GM12878 (cell line): Measurements from ENCODE around the gene NEGR1. TPM values are rescaled to one million over a fixed set of nuclear protein-coding genes. Genes with fewer than 3 reads are reported as not detected.

Experiments
- ATAC-seq: fragments of 200-7000 bp; cut with Tn5 transposase; 3 replicates; pipeline ENCODE4 v1.9.1; 2020; ENCODE audit warnings: mild to moderate bottlenecking, moderate library complexity
- BruUV-seq: library from RNA; stranded (reverse); fragments of 400-500 nt; replicated peaks from 2 replicates; lab custom pipeline; 2021; lab: Mats Ljungman, UMichigan
- CTCF ChIA-PET: fragments of 300-600 bp; sonication (Branson Sonifier 250); formaldehyde crosslinking; extraction: SDS; loops from one replicate; lab custom pipeline; 2021; ENCODE audit warnings: inconsistent platforms; lab: Yijun Ruan, JAX
- POLR2A ChIA-PET: fragments of 350-600 bp; formaldehyde crosslinking; extraction: SDS; loops from one replicate; lab custom pipeline; 2021; ENCODE audit warnings: inconsistent platforms; lab: Charles Lee
- RAD21 ChIA-PET: fragments of 300-600 bp; sonication (Branson Sonifier 250); formaldehyde crosslinking; loops from one replicate; lab custom pipeline; 2023; ENCODE audit warnings: antibody characterized with exemption; ENCODE audit not compliant: unreplicated experiment; lab: Charles Lee
- SMC1A ChIA-PET: fragments of 300-600 bp; sonication (Branson Sonifier 250); formaldehyde crosslinking; loops from one replicate; lab custom pipeline; 2023; ENCODE audit not compliant: unreplicated experiment, uncharacterized antibody; lab: Charles Lee
- DNase-seq: peaks from one replicate; pipeline ENCODE4 v3.0.0-alpha.2; 2011; ENCODE audit warnings: low read depth, low spot score
- FAIRE-seq: peaks from 3 replicates; lab custom pipeline; 2011; peaks lifted over from hg19 to GRCh38; lab: Jason Lieb, UNC
- H2AFZ ChIP-seq: 2 replicates; pipeline ENCODE4 v1.6.0; 2011; ENCODE audit warnings: low read depth, low read length, control low read depth; ENCODE audit not compliant: control insufficient read depth
- H3K27ac ChIP-seq: 2 replicates; pipeline ENCODE4 v1.5.1; 2011; ENCODE audit warnings: control low read depth; ENCODE audit not compliant: control insufficient read depth, insufficient read depth
- H3K27me3 ChIP-seq, 2 experiments: replicated peaks in 1 of 2; 2 replicates each; pipeline versions ENCODE4 v1.6.0 to v1.6.1; 2011; ENCODE audit warnings: low read length in 1 of 2; ENCODE audit not compliant: control insufficient read depth in 2 of 2, insufficient read depth in 2 of 2
- H3K36me3 ChIP-seq, 2 experiments: 2 replicates each; pipeline ENCODE4 v1.5.1; 2011; ENCODE audit warnings: low read length in 1 of 2; ENCODE audit not compliant: control insufficient read depth in 2 of 2, insufficient read depth in 2 of 2
- H3K4me1 ChIP-seq: 2 replicates; pipeline ENCODE4 v1.6.1; 2011; ENCODE audit warnings: mild to moderate bottlenecking, low read length, moderate library complexity, mixed read lengths; ENCODE audit not compliant: control insufficient read depth, insufficient read depth
- H3K4me2 ChIP-seq: 2 replicates; pipeline ENCODE4 v1.6.0; 2011; ENCODE audit warnings: control low read depth; ENCODE audit not compliant: control insufficient read depth, insufficient read depth
- H3K4me3 ChIP-seq: fragments of 200-600 bp; sonication (generic); 2 replicates; pipeline ENCODE4 v1.5.1; 2016
- H3K79me2 ChIP-seq: 2 replicates; pipeline ENCODE4 v1.6.0; 2011; ENCODE audit warnings: low read length; ENCODE audit not compliant: control insufficient read depth, insufficient read depth
- H3K9ac ChIP-seq: 2 replicates; pipeline ENCODE4 v1.8.0; 2011; ENCODE audit warnings: low read length, control low read depth, mixed read lengths; ENCODE audit not compliant: control insufficient read depth, insufficient read depth
- H3K9me3 ChIP-seq: replicated peaks from 3 replicates; pipeline ENCODE4 v1.5.1; 2011; ENCODE audit warnings: mild to moderate bottlenecking, low read length; ENCODE audit not compliant: control insufficient read depth, insufficient read depth
- H4K20me1 ChIP-seq: 2 replicates; pipeline ENCODE4 v1.6.0; 2011; ENCODE audit not compliant: control insufficient read depth, insufficient read depth
- CEBPB ChIP-seq, 2 experiments: fragments of 150-350 bp in 1 of 2; IDR thresholded peaks; 2 replicates each; pipeline ENCODE4 v1.6.1; 2012 to 2014; ENCODE audit warnings: low read depth in 2 of 2, low read length in 2 of 2, borderline replicate concordance in 1 of 2, inconsistent platforms in 1 of 2
- CEBPZ ChIP-seq: fragments of 150-350 bp; IDR thresholded peaks from 2 replicates; pipeline ENCODE4 v1.6.1; 2016; ENCODE audit warnings: low read depth, low read length
- DPF2 ChIP-seq: fragments of 450-650 bp; IDR thresholded peaks from 2 replicates; pipeline ENCODE4 v1.6.1; 2017; ENCODE audit warnings: mild to moderate bottlenecking
- KAT2A ChIP-seq: conservative IDR thresholded peaks from 2 replicates; pipeline ENCODE4 v1.6.1; 2011; ENCODE audit warnings: low read depth, low read length; ENCODE audit not compliant: control insufficient read depth
- NFYB ChIP-seq: IDR thresholded peaks from 2 replicates; pipeline ENCODE4 v1.6.1; 2011; ENCODE audit warnings: low read depth, mild to moderate bottlenecking, low read length, improper control_type of control experiment, moderate library complexity; ENCODE audit not compliant: insufficient read depth
- NR2C1 ChIP-seq: fragments of 450-650 bp; IDR thresholded peaks from 2 replicates; pipeline ENCODE4 v1.6.1; 2017; ENCODE audit warnings: antibody characterized with exemption, mild to moderate bottlenecking, moderate library complexity
- POLR2A ChIP-seq: IDR thresholded peaks from 2 replicates; pipeline ENCODE4 v1.6.1; 2011; ENCODE audit warnings: low read depth, mild to moderate bottlenecking, low read length
- SIX5 ChIP-seq: IDR thresholded peaks from 2 replicates; pipeline ENCODE4 v1.6.1; 2011; ENCODE audit warnings: mild to moderate bottlenecking, low read depth, low read length, moderate library complexity; ENCODE audit not compliant: severe bottlenecking
- SMC3 ChIP-seq: IDR thresholded peaks from 2 replicates; pipeline ENCODE4 v1.6.1; 2011; ENCODE audit warnings: low read length, improper control_type of control experiment, borderline replicate concordance
- SRF ChIP-seq, 2 experiments: IDR thresholded peaks; 2 replicates each; pipeline ENCODE4 v1.6.1; 2011; ENCODE audit warnings: low read depth in 2 of 2, low read length in 2 of 2, mild to moderate bottlenecking in 1 of 2, moderate library complexity in 1 of 2
- STAT1 ChIP-seq: fragments of 450-650 bp; conservative IDR thresholded peaks from 2 replicates; pipeline ENCODE4 v1.6.1; 2014; ENCODE audit warnings: antibody characterized with exemption, mild to moderate bottlenecking
- WGBS: methylation state at CpG from one replicate; pipeline ENCODE4 v1.1.6; 2016; ENCODE audit warnings: low lambda C conversion rate; ENCODE audit not compliant: insufficient replicate concordance, insufficient coverage; ENCODE audit errors: missing lambda C conversion rate; 5-methylcytosine and 5-hydroxymethylcytosine counted together
- in situ Hi-C: fragments of 300-500 bp; cut with MboI; formaldehyde crosslinking; loops from 9 replicates; pipeline ENCODE4 v1.14.3; 2018; ENCODE audit warnings: mixed read lengths
- intact Hi-C: fragments of 100-400 bp; cut with micrococcal nuclease; formaldehyde crosslinking; loops from one replicate; pipeline ENCODE4 v1.14.2; 2022; ENCODE audit not compliant: unreplicated experiment
- polyA plus RNA-seq, 11 experiments: library from polyadenylated mRNA; depleted of rRNA in 4 of 11; unstranded in 6 of 11; stranded (reverse) in 5 of 11; fragments of >200 nt; fragmentation: Nextera tagmentation in 4 of 11; fragmentation: Illumina TruSeq in 1 of 11; extraction: Ambion mirVana in 4 of 11; extraction: Trizol in 1 of 11; gene quantifications; 1 replicate in 1 of 11; 2 replicates in 10 of 11; pipeline versions ENCODE4 v1.2.1 to v1.2.3, GENCODE V29; 2011 to 2016; ENCODE audit warnings: inconsistent platforms in 2 of 11, missing spikeins in 2 of 11, low read depth in 1 of 11
- total RNA-seq, 4 experiments: library from RNA; depleted of rRNA in 3 of 4; stranded (reverse); fragments of >200 nt in 3 of 4; fragmentation: Illumina TruSeq in 1 of 4; extraction: Trizol in 1 of 4; gene quantifications; 2 replicates each; pipeline versions ENCODE4 v1.2.1 to v1.2.3, GENCODE V29; 2013 to 2021
- TF ChIP-seq, protein P1 (sequence below): IDR thresholded peaks from 2 replicates; pipeline ENCODE4 v1.6.1; 2011; ENCODE audit warnings: borderline replicate concordance, low read depth, mild to moderate bottlenecking, moderate library complexity, mixed read lengths, low read length; ENCODE audit not compliant: insufficient read depth; ENCODE audit errors: extremely low read length
- TF ChIP-seq, protein P2 (sequence below): fragments of 450-650 bp; IDR thresholded peaks from 2 replicates; pipeline ENCODE4 v1.6.1; 2016; ENCODE audit warnings: mild to moderate bottlenecking, moderate library complexity, borderline replicate concordance

The NEGR1 gene
- total and polyA plus RNA-seq, 10 of the 15 experiments (the other 5 are each of a cell fraction or from before 2014, with no cell fraction given), result under 0.01 to 0.03 (median 0.01) TPM; not detected in 7

- Histone ChIP-seq H3K27ac (no peak overlapping the region), H3K27me3 (no peaks in the 10 kb centered on the region), H4K20me1 (no peaks in the 10 kb centered on the region), H3K4me1 (no peaks in the 10 kb centered on the region), H3K9me3 (no peaks in the 10 kb centered on the region), H3K36me3 (no peaks in the 10 kb centered on the region), H3K9ac (no peak overlapping the region), H3K79me2 (no peaks in the 10 kb centered on the region), H3K4me3 (no peak overlapping the region), H2AFZ (no peak overlapping the region), H3K4me2 (no peak overlapping the region)
- ChIA-PET CTCF (no interaction called here), POLR2A (no interaction called here), SMC1A (no interaction called here), RAD21 (no interaction called here)
- no peak for DNase-seq
- WGBS, result 30% methylated on average over 2 of the region's 2 CpGs
- intact Hi-C loops, result no loop called here
- in situ Hi-C loops, result no loop called here
- no peak for ATAC-seq
- no peak for FAIRE-seq
- BruUV-seq, result no TSS peak
- TF ChIP-seq, protein P1, sequence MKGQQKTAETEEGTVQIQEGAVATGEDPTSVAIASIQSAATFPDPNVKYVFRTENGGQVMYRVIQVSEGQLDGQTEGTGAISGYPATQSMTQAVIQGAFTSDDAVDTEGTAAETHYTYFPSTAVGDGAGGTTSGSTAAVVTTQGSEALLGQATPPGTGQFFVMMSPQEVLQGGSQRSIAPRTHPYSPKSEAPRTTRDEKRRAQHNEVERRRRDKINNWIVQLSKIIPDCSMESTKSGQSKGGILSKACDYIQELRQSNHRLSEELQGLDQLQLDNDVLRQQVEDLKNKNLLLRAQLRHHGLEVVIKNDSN, result no peak
- TF ChIP-seq SRF (IDR thresholded peaks at IDR 0.05; ENCODE audit: low read depth in 2 of 2, low read length in 2 of 2) (no peak), SMC3 (no peak), KAT2A (no peak), CEBPZ (no peak), CEBPB (IDR thresholded peaks at IDR 0.05; ENCODE audit: borderline replicate concordance in 1 of 2, low read depth in 2 of 2, low read length in 2 of 2) (no peak), POLR2A (no peak), SIX5 (no peak), DPF2 (no peak), STAT1 (no peak), NR2C1 (no peak), NFYB (no peak)
- TF ChIP-seq, protein P2, sequence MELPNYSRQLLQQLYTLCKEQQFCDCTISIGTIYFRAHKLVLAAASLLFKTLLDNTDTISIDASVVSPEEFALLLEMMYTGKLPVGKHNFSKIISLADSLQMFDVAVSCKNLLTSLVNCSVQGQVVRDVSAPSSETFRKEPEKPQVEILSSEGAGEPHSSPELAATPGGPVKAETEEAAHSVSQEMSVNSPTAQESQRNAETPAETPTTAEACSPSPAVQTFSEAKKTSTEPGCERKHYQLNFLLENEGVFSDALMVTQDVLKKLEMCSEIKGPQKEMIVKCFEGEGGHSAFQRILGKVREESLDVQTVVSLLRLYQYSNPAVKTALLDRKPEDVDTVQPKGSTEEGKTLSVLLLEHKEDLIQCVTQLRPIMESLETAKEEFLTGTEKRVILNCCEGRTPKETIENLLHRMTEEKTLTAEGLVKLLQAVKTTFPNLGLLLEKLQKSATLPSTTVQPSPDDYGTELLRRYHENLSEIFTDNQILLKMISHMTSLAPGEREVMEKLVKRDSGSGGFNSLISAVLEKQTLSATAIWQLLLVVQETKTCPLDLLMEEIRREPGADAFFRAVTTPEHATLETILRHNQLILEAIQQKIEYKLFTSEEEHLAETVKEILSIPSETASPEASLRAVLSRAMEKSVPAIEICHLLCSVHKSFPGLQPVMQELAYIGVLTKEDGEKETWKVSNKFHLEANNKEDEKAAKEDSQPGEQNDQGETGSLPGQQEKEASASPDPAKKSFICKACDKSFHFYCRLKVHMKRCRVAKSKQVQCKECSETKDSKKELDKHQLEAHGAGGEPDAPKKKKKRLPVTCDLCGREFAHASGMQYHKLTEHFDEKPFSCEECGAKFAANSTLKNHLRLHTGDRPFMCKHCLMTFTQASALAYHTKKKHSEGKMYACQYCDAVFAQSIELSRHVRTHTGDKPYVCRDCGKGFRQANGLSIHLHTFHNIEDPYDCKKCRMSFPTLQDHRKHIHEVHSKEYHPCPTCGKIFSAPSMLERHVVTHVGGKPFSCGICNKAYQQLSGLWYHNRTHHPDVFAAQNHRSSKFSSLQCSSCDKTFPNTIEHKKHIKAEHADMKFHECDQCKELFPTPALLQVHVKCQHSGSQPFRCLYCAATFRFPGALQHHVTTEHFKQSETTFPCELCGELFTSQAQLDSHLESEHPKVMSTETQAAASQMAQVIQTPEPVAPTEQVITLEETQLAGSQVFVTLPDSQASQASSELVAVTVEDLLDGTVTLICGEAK, result no peak
Measured at GRCh38 chr1:71836904-71837303, 445.4 kb downstream of the NEGR1 start.
